NCI-H2196 (cell line): ENCODE results near the gene SPINK5.
"Not testable (repeated sequence)": the region's sequence is repeated elsewhere in the genome, so short reads cannot be mapped to it uniquely, and the experiment has no call there.

Experiments used
- DNase-seq: peaks from one replicate; lab custom pipeline; 2025; ENCODE audit not compliant: unreplicated experiment; lab: John Stamatoyannopoulos, UW

The SPINK5 gene

DNA sequence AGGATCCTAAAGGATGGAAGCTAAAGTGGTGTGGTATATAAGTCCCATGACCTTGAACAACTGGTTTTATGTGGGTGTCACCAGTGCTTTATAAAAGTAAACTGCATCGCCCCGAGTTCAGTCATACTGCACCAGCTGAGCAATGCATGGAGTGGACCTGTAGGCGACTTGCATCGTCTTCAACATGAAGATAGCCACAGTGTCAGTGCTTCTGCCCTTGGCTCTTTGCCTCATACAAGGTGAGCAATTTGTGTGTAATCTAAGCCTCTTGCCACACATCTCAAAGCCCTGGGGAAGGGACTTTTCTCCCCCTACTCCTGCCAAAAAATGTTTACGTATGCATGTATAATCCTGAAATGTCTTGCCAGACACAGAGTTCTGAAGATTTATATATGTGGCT is at the start of gene SPINK5:
Gene SPINK5, plus strand, starts transcription at position 120 of the 400 bp plus-strand sequence. Its CDS starts 65 bp downstream, at position 185.
- DNase-seq: no peak

GRCh38 chr5:148014276-148014675 is 49.5 kb upstream of the SPINK5 start:
- DNase-seq: no peak

DNA sequence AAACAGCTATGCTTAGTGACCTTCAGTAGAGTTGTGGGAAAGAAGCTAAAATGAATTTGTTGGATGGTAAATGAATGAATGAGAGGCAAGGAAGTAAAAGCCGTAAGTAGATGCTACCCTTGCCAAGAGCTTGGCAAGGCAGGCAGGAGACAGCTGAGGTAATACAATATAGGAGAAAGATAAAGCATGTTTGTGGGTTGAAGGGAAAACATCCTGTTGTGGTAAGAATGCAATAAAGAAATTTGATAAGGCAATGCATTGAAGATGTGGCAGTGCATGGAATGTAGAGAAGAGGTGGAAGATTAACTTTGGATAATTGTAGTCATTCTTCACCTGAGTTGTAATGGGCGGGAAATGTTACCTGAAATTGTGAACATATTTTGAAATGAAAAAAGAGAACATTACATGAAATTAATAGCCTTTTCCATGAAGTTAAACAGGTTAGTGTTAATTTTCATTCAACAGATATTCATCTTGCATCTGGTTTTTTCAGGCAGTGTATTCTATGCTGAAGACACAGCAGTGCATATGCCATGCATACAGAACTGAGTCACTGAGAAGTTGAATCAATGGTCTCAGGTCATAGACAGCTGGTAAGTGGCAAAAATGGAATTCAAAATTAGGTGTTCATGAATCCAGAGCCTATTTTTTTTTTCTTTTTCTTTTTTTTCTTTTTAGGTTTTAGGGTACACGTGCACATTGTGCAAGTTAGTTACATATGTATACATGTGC is 43.4 kb upstream of the SPINK5 start:
- DNase-seq: no peak

DNA sequence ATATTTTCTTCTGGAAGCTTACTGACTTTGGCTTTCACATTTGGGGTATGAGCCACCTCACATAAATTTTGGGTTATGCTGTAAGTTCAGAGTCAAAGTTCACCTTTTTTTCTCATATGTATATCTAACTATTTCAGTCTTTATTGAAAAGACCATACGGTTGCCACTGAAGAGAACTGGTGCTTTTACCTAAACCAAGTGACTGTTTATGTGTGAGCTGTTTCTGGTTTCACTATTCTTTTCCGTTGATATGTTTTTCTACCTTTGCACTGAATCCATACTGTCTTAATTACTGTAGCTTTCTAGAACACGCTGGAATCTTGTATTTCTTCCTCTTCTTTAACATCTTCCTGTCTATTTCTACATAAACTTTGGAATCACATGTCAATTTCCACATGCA is 36.3 kb upstream of the SPINK5 start:
- no peak for DNase-seq

GRCh38 chr5:148029131-148029530 is 34.6 kb upstream of the SPINK5 start:
- no peak for DNase-seq

DNA sequence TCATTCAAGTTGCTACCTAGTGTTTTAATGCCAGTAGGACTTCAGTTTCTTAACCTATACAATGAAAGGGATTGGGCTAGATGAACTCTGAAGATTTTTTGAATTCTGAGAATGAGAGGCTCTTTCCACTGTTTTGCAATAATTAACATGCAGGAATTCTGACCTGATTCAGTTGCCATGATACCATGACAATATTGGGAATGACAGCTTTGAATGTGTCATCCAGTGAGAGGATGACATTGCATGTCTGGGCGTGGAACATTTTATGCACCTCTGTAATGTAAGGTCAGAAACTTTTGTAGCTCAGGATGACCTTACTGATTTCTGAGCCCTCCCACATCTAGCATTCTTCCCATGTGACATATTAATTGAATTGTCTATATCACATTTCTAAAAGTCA is 30.6 kb upstream of the SPINK5 start:
- no peak for DNase-seq

DNA sequence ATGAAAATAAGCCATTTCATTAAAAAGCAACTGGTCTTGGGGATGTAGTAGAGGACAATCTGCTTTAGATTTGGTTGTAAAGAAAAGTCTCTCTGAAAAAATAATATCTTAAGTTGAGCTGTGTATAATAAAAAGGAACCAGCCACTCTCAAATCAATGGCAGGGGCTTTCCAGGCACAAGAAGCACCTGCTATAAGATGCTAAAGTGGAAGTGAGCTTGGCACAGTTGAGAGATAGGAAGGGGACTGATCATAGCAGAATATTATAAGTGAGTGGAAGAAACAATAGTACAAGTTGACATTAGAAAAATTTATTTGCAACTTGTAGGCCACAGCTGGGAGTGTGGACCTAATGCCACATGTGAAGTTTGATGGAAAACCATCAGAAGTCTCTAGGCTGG is 28.1 kb upstream of the SPINK5 start:
- DNase-seq: no peak

GRCh38 chr5:148042881-148043280 is 20.9 kb upstream of the SPINK5 start:
- DNase-seq: no peak

- DNase-seq: no peak
These were observed 20.1 kb upstream of the SPINK5 start for GRCh38 chr5:148043705-148044104.

- not testable (repeated sequence) for DNase-seq
These were observed 8.6 kb upstream of the SPINK5 start for GRCh38 chr5:148055160-148055559.

GRCh38 chr5:148060309-148060708 is 3.5 kb upstream of the SPINK5 start:
- DNase-seq: no peak

GRCh38 chr5:148060881-148061280 is 2.9 kb upstream of the SPINK5 start:
- DNase-seq: no peak

GRCh38 chr5:148070621-148071020 is 6.8 kb downstream of the SPINK5 start:
- no peak for DNase-seq

GRCh38 chr5:148072207-148072606 is 8.4 kb downstream of the SPINK5 start:
- no peak for DNase-seq

GRCh38 chr5:148075529-148075928 is 11.7 kb downstream of the SPINK5 start:
- DNase-seq: no peak

DNA sequence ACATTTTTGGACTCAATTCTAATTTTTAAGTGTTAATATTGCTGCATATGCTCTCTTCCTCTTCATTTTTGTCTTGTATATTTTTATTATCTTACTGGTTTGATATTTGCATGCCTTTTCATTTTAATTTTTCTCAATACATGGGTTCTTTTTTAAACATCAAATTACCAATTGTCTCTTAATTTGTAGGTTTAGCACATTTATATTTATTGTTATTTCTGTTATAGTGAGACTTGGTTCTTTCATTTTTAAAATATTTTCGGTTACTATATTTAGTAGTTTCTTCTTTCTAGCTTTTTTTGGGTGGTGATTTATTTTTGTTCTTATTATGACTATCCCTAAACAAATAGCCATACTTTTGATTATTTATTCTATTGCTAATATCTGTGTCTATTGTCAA is 19.4 kb downstream of the SPINK5 start:
- no peak for DNase-seq

- no peak for DNase-seq
These were observed 20.5 kb downstream of the SPINK5 start for GRCh38 chr5:148084269-148084668.

- DNase-seq: no peak
These were observed 21.5 kb downstream of the SPINK5 start for GRCh38 chr5:148085310-148085709.

GRCh38 chr5:148085977-148086705 is 22.4 kb downstream of the SPINK5 start:
- no peak for DNase-seq

DNA sequence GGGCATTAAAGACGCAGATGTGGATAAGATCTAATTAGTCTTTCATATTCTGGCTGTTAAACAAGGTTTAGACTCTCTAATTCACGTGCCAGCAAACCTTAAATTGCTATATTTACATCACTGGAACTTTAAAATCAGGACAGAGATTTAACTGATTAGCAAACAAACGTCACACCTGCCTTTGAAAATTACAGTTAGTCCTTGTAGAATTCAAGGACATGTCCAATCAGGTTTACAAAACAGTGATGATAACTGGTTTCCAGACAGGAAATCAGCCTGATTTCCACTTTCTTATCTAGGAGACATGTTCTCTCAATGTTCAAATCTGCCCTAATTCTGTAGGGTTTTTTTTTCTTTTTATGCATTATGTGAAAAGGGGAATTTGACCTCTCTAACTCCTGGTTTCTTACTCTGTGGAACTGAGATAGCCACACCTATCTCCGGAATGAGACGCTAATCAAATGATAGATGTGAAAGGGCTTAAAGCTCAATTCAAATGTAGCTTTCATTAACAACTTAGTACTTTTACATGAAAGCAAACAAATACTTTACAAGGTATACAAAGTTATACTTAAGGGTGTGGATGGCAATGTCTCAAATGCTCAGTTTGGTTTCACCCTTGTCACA is 26.5 kb downstream of the SPINK5 start:
- DNase-seq: no peak

DNA sequence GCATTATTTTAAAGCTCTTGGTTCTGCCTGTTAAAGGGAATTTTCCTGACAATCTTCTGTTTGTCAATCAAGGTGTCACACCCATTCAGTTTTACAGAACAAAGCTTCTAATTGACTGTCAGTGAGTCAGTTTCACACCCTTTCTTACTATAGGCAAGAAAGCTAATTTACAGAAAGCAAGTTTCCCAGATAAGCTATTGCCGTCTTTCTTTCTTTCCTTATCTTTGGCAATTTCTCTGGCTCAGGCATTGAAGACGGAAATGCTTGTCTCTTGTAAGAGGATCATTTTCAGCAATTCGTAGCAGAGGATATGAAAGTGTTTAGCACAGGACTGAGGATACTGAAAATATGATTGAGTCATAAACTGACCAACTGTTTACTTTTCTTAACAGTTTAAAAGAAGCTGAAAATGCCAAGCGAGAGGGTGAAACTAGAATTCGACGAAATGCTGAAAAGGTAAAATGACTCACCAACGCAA is 27.0 kb downstream of the SPINK5 start:
- no peak for DNase-seq
